NCI-H128 (cell line): ENCODE measurements around the gene ERC1.

Source experiments
- DNase-seq: peaks from one replicate; lab custom pipeline; 2025; ENCODE audit not compliant: unreplicated experiment; lab: John Stamatoyannopoulos, UW

Gene ERC1

GRCh38 chr12:990661-991349 lies at the start of gene ERC1:
Gene ERC1, plus strand, starts transcription at chr12:991223. Its CDS starts 36,681 bp downstream, at chr12:1027904.
- peak; percentile 76 for DNase-seq

GRCh38 chr12:943051-943450 lies 48.0 kb upstream of the ERC1 start:
- DNase-seq: no peak

GRCh38 chr12:944211-944610 lies 46.8 kb upstream of the ERC1 start:
- DNase-seq: no peak

DNA sequence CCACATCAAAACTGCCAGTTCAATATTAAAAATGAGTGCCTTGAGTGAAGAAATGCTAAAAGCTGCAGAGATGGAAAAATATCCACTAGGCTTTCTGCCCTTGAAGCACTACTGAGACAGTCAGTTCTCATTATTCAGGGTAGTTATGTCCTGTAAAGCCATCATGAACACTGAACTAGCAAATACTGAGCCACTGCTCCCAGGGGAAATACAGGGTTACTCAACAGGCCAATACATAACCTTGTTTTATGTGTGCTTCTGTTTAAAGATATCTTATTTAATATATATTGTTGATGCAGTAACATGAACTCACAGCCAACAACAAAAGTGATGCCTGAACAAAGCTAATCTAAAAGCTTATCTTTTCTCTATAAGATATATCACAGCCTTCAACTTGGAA lies 44.8 kb upstream of the ERC1 start:
- DNase-seq: no peak

DNA sequence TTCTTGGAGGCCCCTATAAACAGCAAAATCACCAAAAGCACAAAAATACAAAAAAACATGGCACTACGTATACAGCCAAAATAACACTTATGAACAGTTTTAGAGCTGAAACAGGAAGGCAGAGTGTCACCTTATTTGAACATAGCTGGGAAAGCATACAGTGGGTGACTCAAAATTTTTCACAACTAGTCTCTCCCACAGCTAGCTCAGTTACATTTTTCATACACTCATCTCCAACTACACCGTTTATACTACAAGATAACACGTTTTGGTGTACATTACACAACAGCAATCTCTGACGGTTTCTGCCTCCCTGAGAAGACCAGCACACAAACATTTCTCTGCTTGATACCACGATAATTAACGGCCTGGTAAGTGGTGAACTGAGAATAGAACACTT lies 44.4 kb upstream of the ERC1 start:
- no peak for DNase-seq

- DNase-seq: no peak
Measured at GRCh38 chr12:948238-948637, 42.8 kb upstream of the ERC1 start.

DNA sequence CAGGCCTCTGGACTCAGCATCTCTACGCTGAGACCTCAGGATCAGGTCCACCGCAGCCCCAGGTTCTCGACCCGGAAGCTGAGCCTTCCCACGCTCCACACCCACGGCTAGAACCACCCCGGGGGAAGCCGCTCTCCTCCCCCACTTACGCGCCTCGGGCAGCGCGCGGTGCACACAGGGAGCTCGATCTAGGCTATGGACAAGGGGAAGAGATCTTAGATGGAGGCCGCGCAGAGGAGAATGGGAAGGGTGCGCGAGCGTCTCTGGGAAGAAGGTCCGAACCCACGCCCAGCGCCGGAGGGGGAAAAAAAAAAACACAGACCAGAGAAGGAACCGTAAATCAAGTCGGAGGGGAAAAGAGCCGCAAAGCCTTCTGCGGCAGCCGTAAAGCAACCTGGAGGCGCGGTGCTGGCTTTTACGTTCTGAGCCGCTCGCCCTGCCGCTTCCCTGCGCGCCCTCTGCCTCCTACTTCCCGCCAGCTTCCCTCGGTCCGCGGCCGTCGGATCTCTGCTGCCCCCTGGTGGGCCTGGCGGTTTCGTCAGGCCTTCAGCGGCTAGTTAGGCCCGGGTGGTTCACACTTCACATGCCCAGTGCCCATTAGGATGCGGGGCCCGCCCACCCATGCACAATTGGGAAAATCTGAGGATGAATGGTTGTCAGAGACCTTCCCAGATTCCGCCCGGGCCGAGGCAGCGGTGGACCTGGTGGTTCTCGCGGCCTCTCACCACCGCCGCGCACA lies 41.4 kb upstream of the ERC1 start, which contains the start of gene RAD52:
Gene RAD52 (minus strand): TSS at position 242 of the 739 bp plus-strand sequence. CDS start 16,636 bp downstream, outside the sequence.
- peak; percentile 98 for DNase-seq

- no peak for DNase-seq
Measured at GRCh38 chr12:951176-951575, 39.8 kb upstream of the ERC1 start.

- no peak for DNase-seq
Measured at GRCh38 chr12:953776-954175, 37.2 kb upstream of the ERC1 start.

DNA sequence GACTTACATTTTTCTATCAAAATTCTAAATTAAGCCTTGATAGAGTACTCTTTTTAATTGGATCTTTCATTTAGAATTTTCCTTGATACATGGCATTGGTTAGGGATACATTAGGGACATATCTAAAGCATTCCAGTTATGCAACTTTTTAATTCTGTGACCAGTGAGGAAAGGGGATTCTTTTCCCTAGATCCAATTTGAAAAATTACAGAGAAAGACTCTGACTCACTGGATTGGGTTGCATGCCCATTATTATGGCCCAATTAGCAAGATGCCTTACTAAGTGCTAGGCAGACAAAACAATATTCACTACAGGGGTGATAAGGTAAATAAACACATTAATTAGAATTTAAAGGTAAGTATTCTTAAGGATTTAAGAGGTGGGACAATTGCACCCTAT lies 36.3 kb upstream of the ERC1 start:
- no peak for DNase-seq

DNA sequence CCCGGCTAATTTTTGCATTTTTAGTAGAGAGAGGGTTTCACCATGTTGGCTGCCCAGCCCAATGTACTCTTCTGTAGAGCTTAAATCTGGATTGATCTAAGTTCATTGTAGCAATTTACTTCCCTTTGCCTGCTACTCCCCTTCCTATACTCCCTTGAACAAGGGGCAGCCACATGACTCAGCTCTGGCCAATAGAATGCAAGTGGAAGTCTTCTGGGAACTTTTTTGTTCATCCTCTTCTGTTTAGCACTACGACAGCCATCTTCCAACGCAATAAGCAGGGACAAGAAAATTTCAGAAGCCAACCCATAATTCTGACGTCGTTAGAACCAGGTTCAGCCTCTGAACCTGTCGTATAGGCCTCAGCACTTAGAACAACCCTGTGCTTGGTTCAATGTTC lies 35.1 kb upstream of the ERC1 start:
- DNase-seq: no peak

DNA sequence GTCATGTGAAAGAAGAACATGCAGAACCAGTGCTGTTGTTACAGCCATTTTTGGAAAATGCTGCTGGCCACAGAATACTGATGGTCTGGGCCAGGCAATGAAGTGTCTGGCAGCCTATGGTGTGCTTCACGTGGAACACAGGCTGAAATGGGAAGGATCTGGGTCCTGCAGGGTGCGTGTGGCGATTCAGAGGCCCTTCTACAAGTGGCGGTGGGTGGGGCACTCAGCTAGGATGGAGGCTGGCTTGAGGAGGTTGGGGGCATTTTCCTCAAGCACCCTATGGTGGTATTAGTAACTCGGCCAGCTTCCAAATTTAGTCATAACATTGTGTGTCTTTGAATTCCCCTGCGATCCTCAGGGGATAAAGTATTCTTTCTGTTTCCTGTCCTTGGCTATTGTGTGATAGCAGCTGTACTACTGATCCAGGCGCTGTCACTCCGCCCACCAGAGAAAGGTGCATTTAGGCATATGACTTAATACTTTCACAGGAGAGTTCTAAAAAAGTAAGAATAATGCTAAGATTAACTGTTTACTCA lies 32.4 kb upstream of the ERC1 start:
- DNase-seq: no peak

- DNase-seq: no peak
Measured at GRCh38 chr12:966724-967123, 24.3 kb upstream of the ERC1 start.

GRCh38 chr12:967641-968040 lies 23.4 kb upstream of the ERC1 start:
- no peak for DNase-seq

DNA sequence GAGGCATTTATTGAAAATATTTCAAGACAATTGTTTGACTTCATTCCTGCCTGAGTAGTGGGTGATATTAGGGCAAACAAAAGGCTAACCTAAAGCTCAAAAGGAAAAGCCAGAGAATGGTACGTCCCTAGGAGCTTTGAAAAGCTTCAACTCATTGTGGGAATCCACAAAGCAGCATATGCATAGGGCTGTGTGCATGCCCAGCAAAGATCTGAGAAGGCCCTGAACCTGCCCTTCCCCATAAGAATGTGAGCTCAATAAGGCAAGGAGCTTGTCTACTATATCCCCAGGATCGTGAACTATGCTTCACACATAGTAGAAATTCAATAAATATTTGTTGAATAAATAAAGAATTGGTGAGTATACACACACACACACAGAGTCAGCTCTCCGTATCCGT lies 22.5 kb upstream of the ERC1 start:
- DNase-seq: no peak

DNA sequence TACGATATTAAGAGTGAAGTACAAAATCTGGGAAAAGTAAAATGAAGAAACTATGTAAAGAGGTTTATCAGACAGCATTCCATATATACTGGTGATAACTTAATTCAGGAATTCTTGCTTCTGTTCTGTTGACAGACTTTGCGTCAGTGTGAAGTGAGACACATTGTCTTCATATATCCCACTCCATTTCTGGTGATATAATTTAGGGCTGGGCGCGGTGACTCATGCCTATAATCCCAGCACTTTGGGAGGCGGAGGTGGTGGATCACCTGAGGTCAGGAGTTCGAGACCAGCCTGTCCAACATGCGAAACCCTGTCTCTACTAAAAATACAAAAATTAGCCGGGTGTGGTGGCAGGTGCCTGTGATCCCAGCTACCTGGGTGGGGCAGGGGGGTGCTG lies 21.2 kb upstream of the ERC1 start:
- no peak for DNase-seq

GRCh38 chr12:971991-972390 lies 19.0 kb upstream of the ERC1 start:
- DNase-seq: no peak

DNA sequence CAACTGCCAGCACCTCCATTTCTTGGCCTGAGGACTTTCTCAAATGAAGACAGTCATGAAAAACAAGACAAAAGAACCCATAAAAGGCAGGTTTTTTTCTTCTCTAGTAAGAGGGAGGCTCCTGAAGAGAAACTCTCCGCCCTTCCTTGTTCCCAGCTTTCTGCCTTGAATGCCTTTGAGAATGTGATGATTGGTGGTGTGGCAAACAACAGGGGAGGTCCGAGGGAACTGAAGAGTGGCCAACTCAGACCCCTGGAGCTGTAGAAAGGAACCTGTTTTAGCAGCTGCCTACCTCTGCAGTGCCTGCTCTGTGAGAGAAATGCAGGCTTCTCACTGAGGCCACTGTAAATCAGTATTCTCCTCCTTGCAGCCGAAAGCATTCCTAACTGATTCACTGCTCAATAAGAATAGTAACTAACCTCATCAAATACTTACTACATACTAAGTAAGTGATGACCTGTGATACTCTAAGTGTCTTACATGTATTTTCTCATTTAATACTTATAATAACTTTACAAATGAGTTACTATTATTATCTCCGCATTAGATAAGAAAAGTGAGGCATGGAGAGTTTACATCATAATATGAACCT lies 16.7 kb upstream of the ERC1 start:
- no peak for DNase-seq

- DNase-seq: no peak
Measured at GRCh38 chr12:976644-977043, 14.4 kb upstream of the ERC1 start.

DNA sequence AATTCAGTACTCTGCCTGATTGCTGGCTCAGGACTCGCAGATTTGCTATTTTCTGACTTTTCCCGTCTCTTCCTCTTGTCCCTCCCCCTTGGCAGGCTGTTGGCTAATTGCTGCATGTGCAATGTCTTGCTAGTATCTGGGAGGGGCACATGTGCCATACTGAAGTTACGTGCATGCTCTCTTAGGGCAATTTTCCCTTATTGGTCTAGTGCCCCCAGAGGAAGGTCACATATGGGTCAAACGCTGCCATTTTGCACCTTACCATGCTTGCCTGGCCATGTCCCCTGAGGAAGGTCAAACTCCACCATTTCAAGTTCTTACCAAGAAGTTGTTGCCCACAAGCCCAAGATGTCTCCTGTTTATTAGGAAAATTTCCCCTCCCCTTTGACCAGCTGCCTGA lies 13.9 kb upstream of the ERC1 start:
- no peak for DNase-seq

DNA sequence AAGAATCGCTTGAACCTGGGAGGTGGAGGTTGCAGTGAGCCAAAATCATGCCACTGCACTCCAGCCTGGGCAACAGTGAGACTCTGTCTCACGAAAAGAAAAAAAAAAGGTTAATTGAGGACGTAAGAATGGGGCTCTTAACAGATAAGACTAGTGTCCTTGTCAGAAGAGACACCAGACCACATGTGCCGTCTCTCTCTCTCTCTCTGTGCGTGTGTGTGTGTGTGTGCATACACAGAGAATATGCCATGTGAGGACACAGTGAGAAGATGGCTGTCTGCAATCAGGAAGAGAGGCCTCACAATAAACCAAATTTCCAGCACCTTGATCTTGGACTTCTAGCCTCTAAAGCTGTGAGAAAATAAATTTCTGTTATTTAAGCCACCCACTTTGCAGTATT lies 11.7 kb upstream of the ERC1 start:
- DNase-seq: no peak
